RWPE1 (cell line): ENCODE results near the gene CDK14.

Experiments
- CTCF ChIA-PET: fragments of 350-600 bp; sonication (Branson Sonifier 250); formaldehyde crosslinking; extraction: SDS; loops from one replicate; lab custom pipeline; 2021; lab: Yijun Ruan, JAX
- POLR2A ChIA-PET: fragments of 400-600 bp; formaldehyde crosslinking; extraction: SDS; loops from one replicate; lab custom pipeline; 2020; ENCODE audit warnings: antibody characterized with exemption; ENCODE audit not compliant: low non-redundant PET; lab: Yijun Ruan, JAX
- DNase-seq: peaks from one replicate; pipeline ENCODE4 v3.0.0; 2012; ENCODE audit warnings: low spot score
- H3K27ac ChIP-seq: fragments of 450-650 bp; 2 replicates; pipeline ENCODE4 v1.5.1; 2017
- CTCF ChIP-seq: fragments of 450-650 bp; conservative IDR thresholded peaks from 2 replicates; pipeline ENCODE4 v1.5.1; 2017; ENCODE audit warnings: low read depth, mild to moderate bottlenecking

Gene CDK14

GRCh38 chr7:90719155-90719554, 123.0 kb downstream of the CDK14 start:
- ChIA-PET CTCF (interaction anchor here (0.5 kb wide), 1 partner anchor 26 kb away, joined by 3 read pairs; no protein-coding TSS in a partner anchor), POLR2A (no interaction called here)
- DNase-seq: no peak
- no peak overlapping the region for H3K27ac ChIP-seq
- no peak for TF ChIP-seq CTCF

GRCh38 chr7:90720984-90721760, 125.1 kb downstream of the CDK14 start:
- H3K27ac ChIP-seq: no peak overlapping the region
- no peak for TF ChIP-seq CTCF
- no peak for DNase-seq
- ChIA-PET CTCF (interaction anchor here (0.7 kb wide), 1 partner anchor 170 kb away, joined by 4 read pairs; no protein-coding TSS in a partner anchor), POLR2A (no interaction called here)

GRCh38 chr7:90721869-90722431, 125.8 kb downstream of the CDK14 start:
- DNase-seq: no peak
- no peak overlapping the region for H3K27ac ChIP-seq
- POLR2A ChIA-PET: no interaction called here
- TF ChIP-seq CTCF: no peak
- CTCF ChIA-PET: interaction anchor here (0.7 kb wide), 1 partner anchor 121 kb away, joined by 5 read pairs; no protein-coding TSS in a partner anchor

- ChIA-PET CTCF (no interaction called here), POLR2A (no interaction called here)
- no peak for DNase-seq
- no peak overlapping the region for H3K27ac ChIP-seq
- no peak for TF ChIP-seq CTCF
These were observed 127.1 kb downstream of the CDK14 start for GRCh38 chr7:90723233-90723632.

GRCh38 chr7:90723866-90724265, 127.7 kb downstream of the CDK14 start:
- no peak overlapping the region for H3K27ac ChIP-seq
- DNase-seq: no peak
- ChIA-PET POLR2A (no interaction called here), CTCF (no interaction called here)
- no peak for TF ChIP-seq CTCF

GRCh38 chr7:90726120-90726519, 130.0 kb downstream of the CDK14 start:
- TF ChIP-seq CTCF: no peak
- ChIA-PET CTCF (no interaction called here), POLR2A (no interaction called here)
- H3K27ac ChIP-seq: no peak overlapping the region
- DNase-seq: no peak
